Hematopoietic multipotent progenitor cell treated with erythropoietin and hydrocortisone succinate and interleukin-3 and kit ligand, for 8 days (in vitro differentiated cells): ENCODE measurements around the gene UVSSA.
"Not testable (repeated sequence)": the region's sequence is repeated elsewhere in the genome, so short reads cannot be mapped to it uniquely, and the experiment has no call there.

Experiments
- DNase-seq: peaks from one replicate; pipeline ENCODE4 v3.0.0-alpha.2; 2015

Gene UVSSA

GRCh38 chr4:1365271-1366178, 18.5 kb downstream of the UVSSA start:
- DNase-seq, result no peak

- DNase-seq, result no peak
Observed at GRCh38 chr4:1366371-1367229, 19.6 kb downstream of the UVSSA start.

- no peak for DNase-seq
Observed at GRCh38 chr4:1367230-1367935, 20.4 kb downstream of the UVSSA start.

GRCh38 chr4:1367936-1368289, 20.9 kb downstream of the UVSSA start:
- DNase-seq, result no peak

GRCh38 chr4:1368421-1369090, 21.5 kb downstream of the UVSSA start:
- no peak for DNase-seq

- DNase-seq, result no peak
Observed at GRCh38 chr4:1369091-1369450, 22.1 kb downstream of the UVSSA start.

- no peak for DNase-seq
Observed at GRCh38 chr4:1369479-1370079, 22.6 kb downstream of the UVSSA start.

- DNase-seq, result no peak
Observed at GRCh38 chr4:1370321-1371124, 23.5 kb downstream of the UVSSA start.

GRCh38 chr4:1371176-1372165, 24.5 kb downstream of the UVSSA start:
- no peak for DNase-seq

- not testable (repeated sequence) for DNase-seq
Observed at GRCh38 chr4:1372576-1372975, 25.6 kb downstream of the UVSSA start.

- no peak for DNase-seq
Observed at GRCh38 chr4:1373892-1374705, 27.1 kb downstream of the UVSSA start.

- no peak for DNase-seq
Observed at GRCh38 chr4:1374706-1375045, 27.7 kb downstream of the UVSSA start.

GRCh38 chr4:1375051-1375721, 28.2 kb downstream of the UVSSA start:
- DNase-seq, result no peak

GRCh38 chr4:1375761-1376322, 28.8 kb downstream of the UVSSA start:
- no peak for DNase-seq

GRCh38 chr4:1376391-1376840, 29.4 kb downstream of the UVSSA start:
- DNase-seq, result no peak

GRCh38 chr4:1376841-1377605, 30.0 kb downstream of the UVSSA start:
- DNase-seq, result no peak

- DNase-seq, result no peak
Observed at GRCh38 chr4:1377606-1378261, 30.7 kb downstream of the UVSSA start.
